ENCODE data around the gene CARMIL3.
A peak's percentile ranks its signal among the peaks of the same experiment; 100 is the strongest.
"Not testable (repeated sequence)": the region's sequence is repeated elsewhere in the genome, so short reads cannot be mapped to it uniquely, and the experiment has no call there.

CARMIL3 gene

DNA sequence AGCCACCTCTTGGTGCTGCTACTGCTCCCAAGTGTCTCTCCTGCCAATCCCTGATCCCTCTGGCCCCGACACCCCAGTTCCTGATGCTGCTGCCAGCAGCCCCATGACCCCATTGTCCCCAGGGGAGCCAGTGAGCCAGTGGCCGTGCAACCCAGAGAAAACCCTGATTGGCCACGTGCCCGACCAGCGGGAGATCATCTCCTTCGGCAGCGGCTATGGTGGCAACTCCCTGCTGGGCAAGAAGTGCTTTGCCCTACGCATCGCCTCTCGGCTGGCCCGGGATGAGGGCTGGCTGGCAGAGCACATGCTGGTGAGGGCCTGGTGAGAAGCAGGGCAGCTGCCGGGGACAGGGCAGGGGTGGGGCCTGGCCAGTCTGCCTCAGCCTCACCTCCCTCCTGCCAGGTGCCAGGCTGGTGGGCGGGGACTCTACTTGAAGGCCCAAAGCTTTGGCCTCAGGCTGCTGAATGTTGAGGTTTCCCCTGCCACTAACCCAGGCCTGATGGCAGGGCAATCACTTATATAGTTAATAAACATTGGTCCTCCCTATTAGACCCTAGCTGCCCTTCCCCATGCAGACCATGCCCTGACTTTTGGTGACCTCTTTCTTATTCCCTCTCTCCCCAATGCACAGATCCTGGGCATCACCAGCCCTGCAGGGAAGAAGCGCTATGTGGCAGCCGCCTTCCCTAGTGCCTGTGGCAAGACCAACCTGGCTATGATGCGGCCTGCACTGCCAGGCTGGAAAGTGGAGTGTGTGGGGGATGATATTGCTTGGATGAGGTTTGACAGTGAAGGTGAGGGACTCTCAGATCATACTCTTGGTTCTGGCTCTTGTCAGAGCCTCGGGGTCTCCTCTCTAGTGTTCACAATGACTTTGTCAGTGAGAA lies 47.4 kb downstream of the CARMIL3 start:
- FAIRE-seq, result no peak

DNA sequence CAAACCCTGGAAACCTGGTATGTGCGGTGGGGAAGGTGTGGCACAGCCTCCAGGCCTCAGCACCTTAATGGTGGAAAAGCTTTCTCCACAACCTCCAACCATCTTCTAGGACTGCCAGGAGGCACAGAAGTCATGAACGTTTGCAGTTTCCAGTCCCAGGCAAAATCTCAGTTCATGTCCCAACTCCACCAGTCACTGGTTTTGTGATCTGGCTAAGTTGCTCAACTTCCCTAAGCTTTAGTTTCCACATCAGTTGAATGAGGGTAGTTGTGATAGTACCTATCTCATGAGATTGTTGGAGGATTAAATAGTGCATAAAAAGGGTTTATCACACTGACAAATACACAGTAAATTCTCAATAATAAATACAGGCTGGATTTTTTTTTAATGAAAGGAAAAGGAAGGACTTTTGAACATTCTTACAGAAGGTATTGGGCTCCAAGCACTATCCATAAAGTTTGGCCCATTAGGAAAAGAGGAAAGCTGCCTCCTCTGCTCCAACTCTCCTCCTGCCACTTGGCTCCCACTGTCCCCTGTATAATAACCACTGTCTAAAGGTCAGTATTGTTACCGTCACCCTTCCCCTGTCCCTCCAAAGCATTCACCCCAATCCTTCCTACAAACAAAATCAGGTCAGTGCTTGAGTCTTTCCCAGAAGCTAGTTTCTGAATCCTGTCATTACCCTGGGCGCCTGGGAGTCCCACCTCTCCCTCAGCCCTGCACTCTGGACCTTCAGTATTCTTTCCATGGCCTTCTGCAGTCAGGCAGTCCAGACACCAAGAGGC lies 48.6 kb downstream of the CARMIL3 start:
- FAIRE-seq, result no peak

GRCh38 chr14:24100982-24101494 lies 49.2 kb downstream of the CARMIL3 start:
- FAIRE-seq, result no peak

GRCh38 chr14:24102357-24103048 lies 50.7 kb downstream of the CARMIL3 start:
- FAIRE-seq, result no peak

DNA sequence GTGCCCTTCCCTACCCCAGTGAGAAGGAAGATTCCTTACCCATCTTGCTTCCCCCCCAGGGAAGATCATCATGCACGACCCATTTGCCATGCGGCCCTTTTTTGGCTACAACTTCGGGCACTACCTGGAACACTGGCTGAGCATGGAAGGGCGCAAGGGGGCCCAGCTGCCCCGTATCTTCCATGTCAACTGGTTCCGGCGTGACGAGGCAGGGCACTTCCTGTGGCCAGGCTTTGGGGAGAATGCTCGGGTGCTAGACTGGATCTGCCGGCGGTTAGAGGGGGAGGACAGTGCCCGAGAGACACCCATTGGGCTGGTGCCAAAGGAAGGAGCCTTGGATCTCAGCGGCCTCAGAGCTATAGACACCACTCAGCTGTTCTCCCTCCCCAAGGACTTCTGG lies 51.6 kb downstream of the CARMIL3 start:
- no peak for FAIRE-seq

DNA sequence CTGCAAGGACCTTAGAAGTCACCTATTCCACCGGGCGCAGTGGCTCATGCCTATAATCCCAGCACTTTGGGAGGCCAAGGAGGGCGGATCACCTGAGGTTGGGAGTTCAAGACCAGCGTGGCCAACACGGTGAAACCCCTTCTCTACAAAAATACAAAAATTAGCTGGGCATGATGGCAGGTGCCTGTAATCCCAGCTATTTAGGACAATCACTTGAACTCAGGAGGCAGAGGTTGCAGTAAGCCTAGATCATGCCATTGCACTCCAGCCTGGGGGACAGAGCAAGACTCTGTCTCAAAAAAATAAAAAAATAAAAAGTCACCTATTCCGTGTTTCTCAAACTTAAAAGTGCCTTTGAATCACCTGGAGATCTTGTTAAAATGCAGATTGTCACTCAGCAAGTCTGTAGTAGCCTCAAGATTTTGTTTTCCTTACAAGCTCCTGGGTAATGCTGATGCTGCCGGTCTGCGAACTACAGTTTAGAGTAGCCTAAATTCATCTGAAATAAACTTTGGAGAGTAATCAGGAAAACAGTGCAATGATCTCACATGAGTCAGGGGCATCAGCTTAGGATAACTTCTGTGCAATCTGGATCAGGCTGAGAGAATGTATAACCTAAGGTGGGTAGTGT lies 53.9 kb downstream of the CARMIL3 start:
- not testable (repeated sequence) for FAIRE-seq

DNA sequence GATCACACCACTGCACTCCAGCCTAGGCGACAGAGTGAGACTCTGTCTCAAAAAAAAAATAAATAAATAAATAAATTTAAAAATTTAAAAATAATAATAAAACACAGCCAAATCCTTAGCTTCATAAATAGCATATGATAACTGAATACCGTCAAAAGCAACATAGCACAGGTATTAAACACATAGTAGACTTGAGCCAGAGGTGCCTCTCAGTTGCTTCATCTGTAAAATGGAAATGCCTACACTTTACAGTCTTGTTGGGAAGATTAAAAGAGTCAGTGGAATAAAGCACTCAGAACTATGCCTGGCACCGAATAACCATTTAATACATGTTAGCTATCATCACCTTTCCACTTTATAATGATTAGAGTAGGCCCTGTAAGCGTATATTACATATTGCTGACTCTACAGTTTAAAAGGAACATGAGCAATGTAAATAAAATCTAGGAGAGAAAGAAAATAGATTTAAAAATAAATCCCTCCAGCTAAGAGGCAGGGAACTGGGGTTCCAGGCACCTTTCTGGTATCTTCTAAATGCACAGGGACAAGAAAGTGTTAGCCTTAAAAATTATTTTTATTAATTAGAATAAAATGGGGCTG lies 55.0 kb downstream of the CARMIL3 start:
- FAIRE-seq, result no peak

DNA sequence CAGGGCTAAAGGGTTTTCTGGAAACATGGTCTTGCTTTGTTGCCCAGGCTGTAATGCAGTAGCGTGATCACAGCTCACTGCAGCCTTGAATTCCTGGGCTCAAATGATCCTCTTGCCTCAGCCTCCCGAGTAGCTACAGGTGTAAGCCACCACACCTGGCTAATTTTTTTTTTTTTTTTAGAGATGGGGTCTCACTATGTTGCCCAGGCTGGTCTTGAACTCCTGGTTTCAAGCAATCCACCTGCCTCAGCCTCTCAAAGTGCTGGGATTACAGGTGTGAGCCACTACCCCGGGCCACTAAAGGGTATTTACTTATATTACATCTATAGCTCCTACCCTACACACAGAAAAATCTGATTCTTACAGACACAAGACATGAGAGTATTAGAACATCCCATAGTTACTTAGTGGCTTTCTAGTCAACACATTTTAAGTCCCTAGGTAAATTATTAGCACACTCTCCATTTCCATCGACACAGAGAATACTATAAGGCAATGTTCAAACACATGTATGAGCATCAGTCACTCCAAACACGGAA lies 56.6 kb downstream of the CARMIL3 start:
- FAIRE-seq, result no peak

DNA sequence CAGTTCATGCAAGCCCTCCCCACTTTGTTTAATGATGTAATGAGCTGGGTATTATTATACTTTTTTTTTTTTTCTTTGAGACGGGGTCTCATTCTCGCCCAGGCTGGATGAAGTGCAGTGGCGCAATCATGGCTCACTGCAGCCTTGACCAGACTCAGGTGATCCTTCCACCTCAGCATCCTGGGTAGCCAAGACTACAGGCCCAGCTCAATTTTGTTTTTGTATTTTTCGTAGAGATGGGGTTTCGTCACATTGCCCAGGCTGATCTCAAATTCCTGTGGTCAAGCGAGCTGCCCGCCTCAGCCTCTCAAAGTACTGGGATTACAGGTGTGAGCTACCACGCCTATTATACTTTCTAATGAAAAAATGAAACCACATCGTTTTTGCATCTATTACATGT lies 58.3 kb downstream of the CARMIL3 start:
- no peak for FAIRE-seq

DNA sequence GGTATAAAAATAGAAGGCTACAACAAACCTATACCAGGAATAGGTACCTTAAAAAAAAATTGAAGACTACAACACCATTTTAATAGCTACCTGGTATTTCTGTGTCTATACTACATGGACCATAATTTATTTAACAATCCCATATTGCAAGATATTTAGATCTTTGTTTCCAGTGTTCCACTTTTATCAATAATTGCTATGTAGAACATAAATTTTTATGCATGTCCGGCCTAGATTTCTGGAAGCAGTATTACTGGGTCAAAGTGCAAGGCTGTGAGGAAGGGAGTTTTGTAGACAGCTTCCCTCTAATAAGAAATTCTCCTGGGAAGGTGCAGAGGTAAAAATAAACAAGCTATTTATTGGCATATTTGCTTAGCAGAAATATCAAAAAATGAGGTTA lies 58.7 kb downstream of the CARMIL3 start:
- FAIRE-seq, result no peak

GRCh38 chr14:24113379-24113800 lies 61.6 kb downstream of the CARMIL3 start:
- no peak for FAIRE-seq

- FAIRE-seq, result no peak
Measured at GRCh38 chr14:24113801-24114531, 62.2 kb downstream of the CARMIL3 start.

DNA sequence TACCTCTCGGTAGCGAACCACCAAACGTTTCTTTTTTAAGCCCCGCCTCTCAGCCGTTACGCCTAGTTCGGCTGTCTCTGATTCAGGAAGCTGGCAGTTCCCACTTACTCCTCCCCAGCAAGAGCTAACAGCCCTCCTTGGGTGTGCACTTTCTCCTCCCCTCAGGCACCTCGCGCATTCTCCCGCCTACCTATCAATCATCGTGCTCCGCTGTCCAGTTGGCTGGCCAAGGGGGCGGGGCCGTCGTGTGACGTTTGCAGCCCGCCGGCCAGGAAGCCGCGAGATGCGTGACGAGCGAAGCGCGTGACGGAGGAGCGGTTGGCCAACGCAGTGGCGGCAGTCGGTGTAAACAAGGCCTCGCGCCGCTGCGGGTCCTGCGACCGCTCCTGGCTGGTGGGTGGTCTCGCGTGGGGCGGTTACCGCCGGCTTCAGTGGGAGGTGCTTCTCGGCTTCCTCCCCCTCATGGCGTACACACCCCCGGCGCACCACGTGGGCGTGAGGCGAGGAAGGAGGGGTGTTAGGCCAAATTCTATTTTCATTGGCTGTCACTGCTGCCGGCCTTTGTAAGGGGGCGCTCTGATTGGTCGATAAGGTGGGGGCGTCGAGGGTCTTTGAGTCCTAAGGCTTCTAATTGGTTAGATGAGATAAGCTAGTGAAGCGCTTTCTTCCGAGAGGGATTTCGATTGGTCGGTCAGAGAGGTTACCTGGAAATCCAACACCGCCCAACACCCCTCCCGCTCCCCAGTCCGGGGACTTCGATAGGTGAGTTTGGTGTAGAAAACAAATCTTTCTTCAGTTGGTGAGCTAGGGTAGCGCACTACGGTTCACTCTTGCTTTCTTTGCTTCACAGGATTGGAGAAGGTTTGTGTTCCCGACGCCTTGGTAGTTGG lies 63.0 kb downstream of the CARMIL3 start, which contains the start of the genes DCAF11 and NRL:
DCAF11 (plus strand) TSS at position 246 of the 890 bp plus-strand sequence. CDS start 818 bp downstream, outside the sequence.
NRL (minus strand) TSS at position 418 of the 890 bp plus-strand sequence. CDS start 32,101 bp downstream, outside the sequence.
- peak; percentile 93 for FAIRE-seq

- no peak for FAIRE-seq
Measured at GRCh38 chr14:24115422-24116127, 63.8 kb downstream of the CARMIL3 start.

GRCh38 chr14:24116128-24116814 lies 64.5 kb downstream of the CARMIL3 start:
- FAIRE-seq, result no peak

GRCh38 chr14:24117179-24117578 lies 65.4 kb downstream of the CARMIL3 start:
- FAIRE-seq, result no peak
